Lung (tissue), 12 donors: ENCODE results near the gene ASTN2. TPM values are rescaled to one million over a fixed set of nuclear protein-coding genes. Genes with fewer than 3 reads are reported as not detected.

ENCODE experiments used
- ATAC-seq: fragments of 200-7000 bp; cut with Tn5 transposase; one replicate; pipeline ENCODE4 v1.9.1; 2020; ENCODE audit warnings: moderate number of reproducible peaks; ENCODE audit not compliant: insufficient read depth, low FRiP score
- DNase-seq, 3 donors: peaks; one replicate each; pipeline ENCODE4 v3.0.0-alpha.2; 2013 to 2017
- H3K27ac ChIP-seq, 2 donors: one replicate each; pipeline ENCODE4 v1.5.1; 2013; ENCODE audit warnings: mild to moderate bottlenecking in 2 of 2, moderate library complexity in 2 of 2, control low read depth in 1 of 2, inconsistent platforms in 1 of 2, low read depth in 1 of 2, low read length in 1 of 2
- H3K27me3 ChIP-seq, 3 donors: one replicate each; pipeline ENCODE4 v1.5.1; 2013; ENCODE audit warnings: low read length in 2 of 3; ENCODE audit not compliant: control insufficient read depth in 3 of 3, insufficient read depth in 3 of 3
- H3K36me3 ChIP-seq, 4 donors: one replicate each; pipeline ENCODE4 v1.5.1; 2013; ENCODE audit warnings: low read length in 4 of 4, mild to moderate bottlenecking in 1 of 4, moderate library complexity in 1 of 4; ENCODE audit not compliant: control insufficient read depth in 4 of 4, insufficient read depth in 4 of 4
- H3K4me1 ChIP-seq, 5 donors: one replicate each; pipeline ENCODE4 v1.5.1; 2013; ENCODE audit warnings: low read length in 5 of 5, mild to moderate bottlenecking in 2 of 5, moderate library complexity in 1 of 5; ENCODE audit not compliant: control insufficient read depth in 5 of 5, insufficient read depth in 5 of 5
- H3K4me3 ChIP-seq: one replicate; pipeline ENCODE4 v1.5.1; 2013; ENCODE audit warnings: mild to moderate bottlenecking, control low read depth, moderate library complexity
- H3K9ac ChIP-seq, 2 donors: one replicate each; pipeline ENCODE4 v1.5.1; 2013; ENCODE audit warnings: low read length in 2 of 2, control low read depth in 1 of 2; ENCODE audit not compliant: insufficient read depth in 1 of 2
- H3K9me3 ChIP-seq, 4 donors: one replicate each; pipeline ENCODE4 v1.5.1; 2013; ENCODE audit warnings: low read length in 3 of 4, mild to moderate bottlenecking in 1 of 4, moderate library complexity in 1 of 4; ENCODE audit not compliant: control insufficient read depth in 4 of 4, insufficient read depth in 3 of 4
- CTCF ChIP-seq: IDR thresholded peaks from 2 replicates; pipeline ENCODE4 v1.5.1; 2012; ENCODE audit warnings: mild to moderate bottlenecking; ENCODE audit errors: control extremely low read depth, extremely low read depth
- WGBS, 2 donors: extraction: QIAGEN DNeasy Blood & Tissue Kit; methylation state at CpG; one replicate each; pipeline ENCODE4 v1.1.7; 2013; 5-methylcytosine and 5-hydroxymethylcytosine counted together
- polyA plus RNA-seq, 2 donors: library from polyadenylated mRNA; stranded (reverse); fragments of 200-250 nt; gene quantifications; one replicate each; pipeline ENCODE4 v1.2.1, GENCODE V29; 2013
- total RNA-seq, 2 donors: library from RNA; depleted of rRNA in 1 of 2; stranded (reverse); fragments of >200 nt in 1 of 2; gene quantifications; one replicate each; pipeline ENCODE4 v1.2.1, GENCODE V29; 2014 to 2021
- donor health status: control.
- donor health status: control.
- donor health status: Bipolar disorder and iron deficiency.
- donor health status: healthy.
- donor health status: DM: yes; HTN: yes; CAD: no.

The ASTN2 gene
- total and polyA plus RNA-seq, 4 donors = 1.4 to 7.0 (median 3.3) TPM

- no peak for TF ChIP-seq CTCF
- Histone ChIP-seq H3K9ac (no peak overlapping the region), H3K27ac (no peak overlapping the region), H3K4me3 (no peak overlapping the region), H3K4me1 (no peaks in the 10 kb centered on the region), H3K36me3 (no peaks in the 10 kb centered on the region), H3K9me3 (no peaks in the 10 kb centered on the region), H3K27me3 (no peaks in the 10 kb centered on the region)
- DNase-seq = no peak
- WGBS, 2 donors = 84 to 85% methylated on average over 3 of the region's 3 CpGs
- no peak for ATAC-seq
These were observed 475.2 kb downstream of the ASTN2 start for GRCh38 chr9:116939614-116940013.

GRCh38 chr9:116939161-116939560, 475.7 kb downstream of the ASTN2 start:
- no peak overlapping the region for H3K9ac ChIP-seq
- no peak overlapping the region for H3K4me3 ChIP-seq
- no peaks in the 10 kb centered on the region for H3K36me3 ChIP-seq
- WGBS, 2 donors = 84 to 87% methylated on average over 1 of the region's 1 CpG
- H3K9me3 ChIP-seq = no peaks in the 10 kb centered on the region
- H3K27me3 ChIP-seq = no peaks in the 10 kb centered on the region
- DNase-seq = no peak
- ATAC-seq = no peak
- TF ChIP-seq CTCF = no peak
- no peak overlapping the region for H3K27ac ChIP-seq
- no peaks in the 10 kb centered on the region for H3K4me1 ChIP-seq

GRCh38 chr9:116937361-116937760, 477.5 kb downstream of the ASTN2 start:
- no peak for TF ChIP-seq CTCF
- Histone ChIP-seq H3K36me3 (no peaks in the 10 kb centered on the region), H3K4me3 (no peak overlapping the region), H3K27me3 (no peaks in the 10 kb centered on the region), H3K4me1 (no peaks in the 10 kb centered on the region), H3K9ac (no peak overlapping the region), H3K9me3 (no peaks in the 10 kb centered on the region), H3K27ac (no peak overlapping the region)
- no peak for DNase-seq
- ATAC-seq = no peak

- no peak for TF ChIP-seq CTCF
- Histone ChIP-seq H3K9ac (no peak overlapping the region), H3K9me3 (no peaks in the 10 kb centered on the region), H3K4me1 (no peaks in the 10 kb centered on the region), H3K4me3 (no peak overlapping the region), H3K27me3 (no peaks in the 10 kb centered on the region), H3K27ac (no peak overlapping the region), H3K36me3 (no peaks in the 10 kb centered on the region)
- DNase-seq (no peak), ATAC-seq (no peak)
- WGBS, 2 donors = 39 to 52% methylated on average over 5 of the region's 5 CpGs
These were observed 479.5 kb downstream of the ASTN2 start for GRCh38 chr9:116935149-116935897.
